ENCODE results near the gene AGBL4.
A peak's percentile ranks its signal among the peaks of the same experiment; 100 is the strongest.

Gene AGBL4

GRCh38 chr1:48595613-48596012, 1428.1 kb downstream of the AGBL4 start:
- DNase-seq (ENCODE audit: low read depth in 3 of 3), result no peak

- DNase-seq (ENCODE audit: low read depth in 3 of 3), result no peak
Measured at GRCh38 chr1:48592330-48592729, 1431.4 kb downstream of the AGBL4 start.

- DNase-seq (ENCODE audit: low read depth in 3 of 3), result no peak
Measured at GRCh38 chr1:48591181-48591580, 1432.6 kb downstream of the AGBL4 start.

GRCh38 chr1:48588061-48588460, 1435.7 kb downstream of the AGBL4 start:
- no peak for DNase-seq (ENCODE audit: low read depth in 3 of 3)

- no peak for DNase-seq (ENCODE audit: low read depth in 3 of 3)
Measured at GRCh38 chr1:48582408-48582807, 1441.3 kb downstream of the AGBL4 start.

GRCh38 chr1:48581270-48581669, 1442.5 kb downstream of the AGBL4 start:
- DNase-seq (ENCODE audit: low read depth in 3 of 3), result no peak

GRCh38 chr1:48576565-48576964, 1447.2 kb downstream of the AGBL4 start:
- DNase-seq (ENCODE audit: low read depth in 3 of 3), result no peak

- peak in 1 of 3 experiments; percentile 8 for DNase-seq (ENCODE audit: low read depth in 3 of 3)
Measured at GRCh38 chr1:48572646-48573258, 1451.0 kb downstream of the AGBL4 start.

GRCh38 chr1:48572134-48572533, 1451.6 kb downstream of the AGBL4 start:
- no peak for DNase-seq (ENCODE audit: low read depth in 3 of 3)

- DNase-seq (ENCODE audit: low read depth in 3 of 3), result no peak
Measured at GRCh38 chr1:48571303-48571987, 1452.3 kb downstream of the AGBL4 start.

- DNase-seq (ENCODE audit: low read depth in 3 of 3), result no peak
Measured at GRCh38 chr1:48570568-48570967, 1453.2 kb downstream of the AGBL4 start.

- no peak for DNase-seq (ENCODE audit: low read depth in 3 of 3)
Measured at GRCh38 chr1:48568501-48568900, 1455.3 kb downstream of the AGBL4 start.

GRCh38 chr1:48566492-48566891, 1457.3 kb downstream of the AGBL4 start:
- no peak for DNase-seq (ENCODE audit: low read depth in 3 of 3)

GRCh38 chr1:48563021-48563420, 1460.7 kb downstream of the AGBL4 start:
- no peak for DNase-seq (ENCODE audit: low read depth in 3 of 3)

- no peak for DNase-seq (ENCODE audit: low read depth in 3 of 3)
Measured at GRCh38 chr1:48561444-48561843, 1462.3 kb downstream of the AGBL4 start.

- no peak for DNase-seq (ENCODE audit: low read depth in 3 of 3)
Measured at GRCh38 chr1:48560577-48560976, 1463.2 kb downstream of the AGBL4 start.

GRCh38 chr1:48560116-48560515, 1463.6 kb downstream of the AGBL4 start:
- no peak for DNase-seq (ENCODE audit: low read depth in 3 of 3)

GRCh38 chr1:48558366-48558765, 1465.4 kb downstream of the AGBL4 start:
- DNase-seq (ENCODE audit: low read depth in 3 of 3), result no peak

GRCh38 chr1:48556186-48556850, 1467.4 kb downstream of the AGBL4 start:
- DNase-seq (ENCODE audit: low read depth in 3 of 3), result no peak

GRCh38 chr1:48555271-48555670, 1468.5 kb downstream of the AGBL4 start:
- no peak for DNase-seq (ENCODE audit: low read depth in 3 of 3)

- DNase-seq (ENCODE audit: low read depth in 3 of 3), result no peak
Measured at GRCh38 chr1:48552903-48553606, 1470.7 kb downstream of the AGBL4 start.

- no peak for DNase-seq (ENCODE audit: low read depth in 3 of 3)
Measured at GRCh38 chr1:48552420-48552819, 1471.3 kb downstream of the AGBL4 start.

Measured in stimulated activated CD4-positive, alpha-beta T cell treated with anti-CD3 and anti-CD28 coated beads, TNF-alpha, amount 100 ng/mL, for 24 hours (primary cell).